Karpas-422 (cell line): ENCODE measurements around the gene ST8SIA1. TPM values are rescaled to one million over a fixed set of nuclear protein-coding genes. Genes with fewer than 3 reads are reported as not detected.

Source experiments
- DNase-seq: peaks from one replicate; pipeline ENCODE4 v3.0.0-alpha.2; 2015
- H2AFZ ChIP-seq: fragments of 200-600 bp; sonication (generic); 2 replicates; pipeline ENCODE4 v1.6.1; 2014; ENCODE audit warnings: antibody characterized with exemption, low read length, mixed read lengths
- H3K27ac ChIP-seq: fragments of 200-600 bp; sonication (generic); 2 replicates; pipeline ENCODE4 v1.5.1; 2014; ENCODE audit warnings: mild to moderate bottlenecking, low read length, moderate library complexity
- H3K27me3 ChIP-seq: fragments of 200-600 bp; sonication (generic); 2 replicates; pipeline ENCODE4 v1.6.1; 2014; ENCODE audit warnings: low read length, mixed read lengths
- H3K36me3 ChIP-seq: fragments of 200-600 bp; sonication (generic); 2 replicates; pipeline ENCODE4 v1.6.1; 2014; ENCODE audit warnings: low read length, mixed read lengths; ENCODE audit not compliant: insufficient read depth
- H3K4me1 ChIP-seq: fragments of 200-600 bp; sonication (generic); 2 replicates; pipeline ENCODE4 v1.6.1; 2014; ENCODE audit warnings: mild to moderate bottlenecking, low read length, mixed read lengths
- H3K4me2 ChIP-seq: fragments of 200-600 bp; sonication (generic); 2 replicates; pipeline ENCODE4 v1.6.1; 2014; ENCODE audit warnings: low read length, low read depth, mild to moderate bottlenecking; ENCODE audit not compliant: poor library complexity, severe bottlenecking
- H3K4me3 ChIP-seq: fragments of 200-600 bp; sonication (generic); 2 replicates; pipeline ENCODE4 v1.5.1; 2014; ENCODE audit warnings: mild to moderate bottlenecking, antibody characterized with exemption, low read length, mixed read lengths
- H3K79me2 ChIP-seq: fragments of 200-600 bp; sonication (generic); 2 replicates; pipeline ENCODE4 v1.6.1; 2014; ENCODE audit warnings: mild to moderate bottlenecking, low read length, mixed read lengths
- H3K9ac ChIP-seq: fragments of 200-600 bp; sonication (generic); 2 replicates; pipeline ENCODE4 v1.6.0; 2014; ENCODE audit warnings: low read length
- H3K9me2 ChIP-seq: fragments of 200-600 bp; sonication (generic), shearing (Covaris generic); replicated peaks from 2 replicates; pipeline ENCODE4 v1.6.0; 2014; ENCODE audit warnings: mild to moderate bottlenecking, low read length, moderate library complexity; ENCODE audit not compliant: insufficient read depth
- H3K9me3 ChIP-seq: fragments of 300-700, 200-600 bp; sonication (generic); 2 replicates; pipeline ENCODE4 v1.6.1; 2014; ENCODE audit warnings: low read length, mixed read lengths
- H4K20me1 ChIP-seq: fragments of 200-600 bp; sonication (generic); 2 replicates; pipeline ENCODE4 v1.6.1; 2014; ENCODE audit warnings: mild to moderate bottlenecking, antibody characterized with exemption, low read length, low read depth; ENCODE audit not compliant: insufficient read depth
- total RNA-seq: library from RNA; depleted of rRNA; stranded (reverse); fragments of >200 nt; shearing (Covaris generic); gene quantifications from 2 replicates; pipeline ENCODE4 v1.2.3, GENCODE V29; 2014; ENCODE audit warnings: low replicate concordance

The ST8SIA1 gene
- total RNA-seq, 1 experiment from 2014 or later: 4.6 TPM

DNA sequence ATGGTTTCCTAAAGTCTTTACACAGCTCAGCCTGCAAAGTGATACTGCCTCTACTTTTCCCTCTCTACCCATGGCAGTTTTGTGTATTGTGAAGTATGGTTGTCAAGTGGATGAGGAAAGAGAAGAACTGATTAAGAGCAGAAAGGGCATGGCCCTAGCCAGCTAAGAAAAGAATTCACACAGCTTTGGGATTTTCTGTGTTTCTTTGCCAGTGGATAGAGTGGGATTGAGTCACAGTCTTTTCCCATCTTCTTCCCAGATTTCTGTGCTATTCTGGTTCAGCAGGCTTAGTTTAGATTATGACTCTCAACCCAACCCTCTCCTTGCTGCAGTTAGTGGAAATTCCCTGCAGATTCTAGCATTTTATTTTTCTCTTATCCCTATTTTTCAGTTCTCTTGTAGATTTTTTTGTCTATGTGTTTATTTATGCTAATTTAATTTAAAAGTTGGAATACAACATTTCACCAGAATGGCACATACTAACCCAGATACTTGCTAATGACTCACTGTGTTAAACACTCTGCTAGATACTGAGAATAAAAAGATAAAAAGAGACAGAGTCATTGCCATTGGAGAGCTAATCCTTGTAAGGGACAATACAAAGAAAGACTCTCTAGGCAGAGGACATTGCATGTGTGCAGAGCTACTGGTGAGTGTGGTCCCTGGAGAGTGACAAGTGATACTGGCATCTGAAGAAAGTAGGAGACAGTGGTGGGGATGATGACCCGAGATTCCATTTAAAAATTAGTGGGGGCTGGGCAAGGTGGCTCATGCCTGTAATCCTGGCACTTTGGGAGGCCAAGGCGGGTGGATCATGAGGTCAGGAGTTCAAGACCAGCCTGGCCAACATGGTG is 106.3 kb downstream of the ST8SIA1 start:
- Histone ChIP-seq H3K4me3 (no peak overlapping the region), H3K36me3 (no peaks in the 10 kb centered on the region), H3K9ac (no peak overlapping the region), H3K27me3 (no peaks in the 10 kb centered on the region), H3K27ac (no peak overlapping the region), H3K9me3 (no peaks in the 10 kb centered on the region), H2AFZ (no peak overlapping the region), H3K4me2 (no peak overlapping the region), H4K20me1 (no peaks in the 10 kb centered on the region), H3K4me1 (no peaks in the 10 kb centered on the region), H3K79me2 (no peaks in the 10 kb centered on the region), H3K9me2 (no peaks in the 10 kb centered on the region)
- no peak for DNase-seq

DNA sequence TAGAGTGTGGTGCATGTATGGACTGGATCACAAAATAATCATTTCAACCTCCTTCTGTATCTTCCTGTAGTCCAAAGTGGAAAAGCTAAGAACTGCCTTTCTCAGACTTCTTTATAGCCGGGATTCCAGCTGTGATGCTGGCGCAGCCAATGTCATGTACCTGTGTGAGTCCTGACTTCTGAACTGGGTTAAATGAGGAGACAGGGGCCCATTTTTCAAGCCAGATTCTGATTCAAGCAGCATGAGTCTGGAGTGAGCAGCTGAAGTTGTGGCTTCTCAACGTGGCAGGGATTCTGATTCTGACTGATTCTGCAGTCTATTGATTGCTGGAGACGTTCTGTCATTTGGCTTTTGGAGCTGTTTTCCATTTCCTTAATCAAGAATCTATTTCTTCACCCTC is 111.2 kb downstream of the ST8SIA1 start:
- no peak overlapping the region for H3K9ac ChIP-seq
- no peak overlapping the region for H3K27ac ChIP-seq
- H3K9me3 ChIP-seq: no peaks in the 10 kb centered on the region
- H2AFZ ChIP-seq: no peak overlapping the region
- H3K36me3 ChIP-seq: no peaks in the 10 kb centered on the region
- H3K4me3 ChIP-seq: no peak overlapping the region
- H3K9me2 ChIP-seq: no peaks in the 10 kb centered on the region
- no peaks in the 10 kb centered on the region for H3K79me2 ChIP-seq
- no peak overlapping the region for H3K4me2 ChIP-seq
- H3K27me3 ChIP-seq: no peaks in the 10 kb centered on the region
- no peak for DNase-seq
- H4K20me1 ChIP-seq: no peaks in the 10 kb centered on the region
- H3K4me1 ChIP-seq: no peaks in the 10 kb centered on the region

DNA sequence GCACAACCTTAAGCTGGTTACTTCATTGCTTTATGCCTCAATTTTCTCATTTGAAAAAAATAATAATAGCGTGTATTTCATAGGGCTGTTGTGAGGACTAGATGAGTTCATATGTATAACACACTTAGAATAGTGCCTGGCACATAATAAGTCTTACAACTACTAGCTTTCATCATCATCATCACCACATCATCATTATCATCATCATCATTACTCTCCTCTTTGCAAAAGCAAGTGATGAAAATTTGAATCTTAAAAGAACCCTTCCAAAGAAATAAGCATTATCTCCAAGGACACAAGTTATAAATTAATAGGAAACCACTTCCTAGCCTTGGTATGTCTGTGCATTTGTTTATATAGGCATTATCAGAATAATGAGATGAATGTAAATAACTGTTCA is 117.0 kb downstream of the ST8SIA1 start:
- no peaks in the 10 kb centered on the region for H3K36me3 ChIP-seq
- no peak overlapping the region for H3K9ac ChIP-seq
- no peak overlapping the region for H2AFZ ChIP-seq
- no peaks in the 10 kb centered on the region for H3K4me1 ChIP-seq
- no peaks in the 10 kb centered on the region for H3K9me3 ChIP-seq
- H3K27ac ChIP-seq: no peak overlapping the region
- no peaks in the 10 kb centered on the region for H3K79me2 ChIP-seq
- H3K27me3 ChIP-seq: no peaks in the 10 kb centered on the region
- H4K20me1 ChIP-seq: no peaks in the 10 kb centered on the region
- H3K9me2 ChIP-seq: no peaks in the 10 kb centered on the region
- no peak for DNase-seq
- no peak overlapping the region for H3K4me3 ChIP-seq
- no peak overlapping the region for H3K4me2 ChIP-seq

DNA sequence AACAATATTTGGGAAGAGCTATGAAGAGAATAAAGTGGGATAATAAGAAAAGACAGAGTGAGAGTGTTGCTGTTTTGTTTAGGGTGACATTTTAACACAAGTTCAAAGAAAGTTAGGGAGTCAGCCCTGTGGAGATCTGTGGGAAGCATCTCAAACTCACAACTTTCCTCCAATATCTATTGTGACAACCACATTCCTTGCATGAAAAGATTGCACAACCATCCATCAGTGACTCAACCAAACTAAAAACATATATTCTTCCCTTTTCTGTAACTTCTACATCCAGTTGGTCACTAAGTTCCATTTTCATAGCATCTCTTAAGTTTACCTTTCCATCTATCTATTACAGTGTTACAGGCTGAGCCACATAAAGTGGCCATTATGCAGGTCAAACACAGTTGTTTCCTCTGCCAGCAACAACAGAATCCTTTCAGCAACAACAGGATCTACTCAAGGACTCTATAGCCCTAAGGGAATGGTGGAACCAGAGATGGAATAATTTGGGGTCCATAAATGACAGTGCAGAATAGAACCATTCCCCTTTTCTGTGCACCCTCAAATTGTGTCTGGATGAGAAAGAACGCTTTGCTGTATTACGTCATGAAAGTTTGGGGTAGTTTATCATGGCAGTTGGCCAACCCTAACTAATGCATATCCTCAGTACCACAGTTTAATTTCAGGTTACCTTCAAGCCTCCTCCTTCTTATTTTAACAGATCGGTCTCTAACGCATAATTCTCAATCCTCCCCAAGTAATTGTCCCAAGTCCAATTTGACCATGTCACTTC is 118.8 kb downstream of the ST8SIA1 start:
- Histone ChIP-seq H3K4me3 (no peak overlapping the region), H3K4me2 (no peak overlapping the region), H3K27me3 (no peaks in the 10 kb centered on the region), H3K27ac (no peak overlapping the region), H3K9me2 (no peaks in the 10 kb centered on the region), H4K20me1 (no peaks in the 10 kb centered on the region), H3K4me1 (no peaks in the 10 kb centered on the region), H3K9me3 (no peaks in the 10 kb centered on the region), H3K79me2 (no peaks in the 10 kb centered on the region), H3K9ac (no peak overlapping the region), H3K36me3 (no peaks in the 10 kb centered on the region), H2AFZ (no peak overlapping the region)
- no peak for DNase-seq

DNA sequence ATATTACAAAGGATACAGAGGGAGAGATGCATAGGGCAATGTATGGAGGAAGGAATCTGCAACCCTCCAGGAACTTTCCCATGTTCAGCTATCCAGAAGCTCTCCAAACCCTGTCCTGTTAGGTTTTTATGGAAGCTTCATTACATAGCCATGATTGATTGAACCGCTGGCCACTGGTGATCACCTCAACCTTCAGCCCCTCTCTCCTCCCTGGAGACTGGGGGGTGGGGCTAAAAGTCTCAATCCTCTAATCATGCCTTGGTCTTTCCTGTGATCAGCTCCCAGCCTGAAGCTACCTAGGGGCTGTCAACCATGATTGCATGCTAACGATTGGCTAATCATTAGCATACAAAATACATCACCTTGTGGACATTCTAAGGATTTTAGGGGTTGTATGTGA is 123.4 kb downstream of the ST8SIA1 start:
- no peaks in the 10 kb centered on the region for H3K79me2 ChIP-seq
- H2AFZ ChIP-seq: no peak overlapping the region

DNA sequence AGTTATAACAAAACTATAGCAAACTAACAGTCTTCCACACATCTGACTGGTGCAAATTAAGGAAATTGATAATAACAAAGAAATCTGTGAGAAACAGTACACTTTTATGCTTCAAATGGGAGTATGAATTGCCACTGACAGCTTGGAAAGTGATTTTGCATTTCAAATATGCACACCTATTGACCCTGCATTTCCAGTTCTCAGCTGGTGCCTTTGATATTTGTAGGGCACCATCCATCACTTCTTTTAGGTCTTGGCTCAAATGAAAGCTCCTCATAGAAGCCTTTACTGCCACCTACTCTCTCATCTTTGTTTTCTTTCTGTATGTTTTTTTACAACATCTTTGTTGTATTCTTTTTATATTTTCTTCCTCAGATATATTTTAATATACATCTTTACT is 125.1 kb downstream of the ST8SIA1 start:
- no peaks in the 10 kb centered on the region for H3K36me3 ChIP-seq
- no peaks in the 10 kb centered on the region for H3K4me1 ChIP-seq
- no peak overlapping the region for H3K4me2 ChIP-seq
- H3K9me2 ChIP-seq: no peaks in the 10 kb centered on the region
- no peak overlapping the region for H2AFZ ChIP-seq
- no peak for DNase-seq
- no peaks in the 10 kb centered on the region for H4K20me1 ChIP-seq
- H3K79me2 ChIP-seq: no peaks in the 10 kb centered on the region
- H3K9me3 ChIP-seq: no peaks in the 10 kb centered on the region
- H3K27ac ChIP-seq: no peak overlapping the region
- H3K4me3 ChIP-seq: no peak overlapping the region
- H3K27me3 ChIP-seq: no peaks in the 10 kb centered on the region
- no peak overlapping the region for H3K9ac ChIP-seq

More for the DNA sequence above, 123.4 kb downstream of the ST8SIA1 start:
- no peak for DNase-seq
- H3K27ac ChIP-seq: no peak overlapping the region
- H3K27me3 ChIP-seq: no peaks in the 10 kb centered on the region
- no peaks in the 10 kb centered on the region for H4K20me1 ChIP-seq
- no peaks in the 10 kb centered on the region for H3K9me2 ChIP-seq
- H3K9me3 ChIP-seq: no peaks in the 10 kb centered on the region
- H3K4me2 ChIP-seq: no peak overlapping the region
- no peaks in the 10 kb centered on the region for H3K36me3 ChIP-seq
- H3K4me3 ChIP-seq: no peak overlapping the region
- no peak overlapping the region for H3K9ac ChIP-seq
- no peaks in the 10 kb centered on the region for H3K4me1 ChIP-seq

DNA sequence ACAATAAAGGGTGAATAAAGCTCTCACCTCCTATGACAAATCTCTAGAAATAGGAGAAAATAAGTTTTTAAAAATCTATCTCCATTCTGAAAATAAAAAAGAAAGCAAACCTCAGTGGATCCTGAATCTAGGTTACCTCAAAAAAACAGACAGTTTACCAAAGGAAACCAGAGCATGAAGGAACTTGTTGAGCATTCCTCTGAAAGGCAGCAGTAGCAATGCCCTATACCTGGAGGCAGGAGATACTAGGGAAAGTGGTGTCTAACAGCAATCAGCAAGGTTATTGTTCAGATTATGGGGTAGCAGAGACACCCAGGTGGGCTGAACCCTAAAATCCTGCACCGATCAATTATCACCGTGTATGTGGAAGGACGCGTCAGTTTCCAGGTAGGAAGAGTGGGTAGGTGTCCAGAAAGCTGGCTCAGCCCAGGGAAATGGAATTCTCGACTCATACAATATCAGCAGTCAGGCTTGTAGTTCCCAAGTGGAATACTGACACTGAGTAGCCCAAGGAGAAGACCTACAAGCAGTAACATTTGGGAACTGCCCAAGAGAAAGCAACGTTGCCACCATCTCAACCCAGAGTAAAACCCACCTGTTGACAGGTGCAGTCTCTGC is 128.3 kb downstream of the ST8SIA1 start:
- H3K27ac ChIP-seq: no peak overlapping the region
- H3K9me2 ChIP-seq: no peaks in the 10 kb centered on the region
- peaks cover 3% of the 10 kb centered on the region for H3K4me1 ChIP-seq
- H4K20me1 ChIP-seq: no peaks in the 10 kb centered on the region
- H3K9me3 ChIP-seq: no peaks in the 10 kb centered on the region
- H3K4me2 ChIP-seq: no peak overlapping the region
- H3K79me2 ChIP-seq: no peaks in the 10 kb centered on the region
- H3K4me3 ChIP-seq: no peak overlapping the region
- H3K36me3 ChIP-seq: no peaks in the 10 kb centered on the region
- no peak for DNase-seq
- H2AFZ ChIP-seq: no peak overlapping the region
- no peaks in the 10 kb centered on the region for H3K27me3 ChIP-seq
- H3K9ac ChIP-seq: no peak overlapping the region

DNA sequence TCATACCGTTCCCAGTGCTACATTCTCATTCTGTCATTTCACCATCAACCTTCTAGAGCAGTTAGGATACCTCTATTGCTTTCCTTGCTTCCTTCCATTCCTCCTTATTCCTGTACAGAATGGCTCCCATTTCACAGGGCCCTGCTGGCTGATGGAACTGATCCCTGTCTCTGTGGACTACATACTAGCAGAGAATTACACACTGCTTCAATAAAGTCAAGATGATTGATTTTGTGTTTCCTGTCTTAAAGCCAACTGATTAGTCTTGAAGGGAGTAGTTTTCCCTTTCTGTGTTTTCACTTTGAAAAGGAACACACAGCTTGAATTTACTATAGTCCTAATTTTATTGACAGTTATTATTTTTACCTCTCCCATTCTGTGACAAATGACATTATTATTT is 130.1 kb downstream of the ST8SIA1 start:
- H3K27ac ChIP-seq: no peak overlapping the region
- DNase-seq: no peak
- H3K9ac ChIP-seq: no peak overlapping the region

More for the DNA sequence above, 130.1 kb downstream of the ST8SIA1 start:
- Histone ChIP-seq H2AFZ (no peak overlapping the region), H3K27me3 (no peaks in the 10 kb centered on the region), H3K4me1 (peaks cover 15% of the 10 kb centered on the region), H3K79me2 (no peaks in the 10 kb centered on the region), H3K9me2 (no peaks in the 10 kb centered on the region), H3K4me2 (no peak overlapping the region), H3K9me3 (no peaks in the 10 kb centered on the region), H3K36me3 (no peaks in the 10 kb centered on the region), H4K20me1 (no peaks in the 10 kb centered on the region), H3K4me3 (no peak overlapping the region)
